Measurements from ENCODE around the gene IL1F10. TPM values are rescaled to one million over a fixed set of nuclear protein-coding genes. Genes with fewer than 3 reads are reported as not detected.

The IL1F10 gene
- total and polyA plus RNA-seq, 7 experiments from 2014 or later, result not detected

- peaks cover 7 to 19% of the 10 kb centered on the region in 2 donors for H3K4me1 ChIP-seq (ENCODE audit: control insufficient read depth in 2 of 2, insufficient read depth in 2 of 2, low read length in 2 of 2)
- H3K4me1 Mint-ChIP-seq, result peaks cover 0 to 17% (median 0%) of the 10 kb centered on the region in 7 donors
- H3K9me3 ChIP-seq (ENCODE audit: control insufficient read depth in 2 of 3, low read length in 3 of 3), result no peaks in the 10 kb centered on the region
- DNase-seq (no peak), ATAC-seq (no peak)
- ChIA-PET CTCF (no interaction called here), POLR2A (no interaction called here)
- H3K4me3 Mint-ChIP-seq, result no peak overlapping the region
- intact Hi-C loops (cut with micrococcal nuclease), result no loop called here
- H3K27ac Mint-ChIP-seq, result no peak overlapping the region
- no peaks in the 10 kb centered on the region for H3K9me3 Mint-ChIP-seq
- H3K27ac ChIP-seq (ENCODE audit: low read depth, low read length), result no peak overlapping the region
- peaks cover 0 to 6% (median 4%) of the 10 kb centered on the region in 5 donors for H3K27me3 Mint-ChIP-seq
- H3K36me3 Mint-ChIP-seq, result peaks cover 0 to 2% (median 0%) of the 10 kb centered on the region in 5 donors
- H3K4me3 ChIP-seq (ENCODE audit: low read length), result no peak overlapping the region
- H3K36me3 ChIP-seq (ENCODE audit: control insufficient read depth in 2 of 3, insufficient read depth in 3 of 3, low read length in 3 of 3), result no peaks in the 10 kb centered on the region
- no peaks in the 10 kb centered on the region for H3K27me3 ChIP-seq (ENCODE audit: control insufficient read depth in 2 of 2, insufficient read depth in 2 of 2, low read length in 2 of 2)
These were observed 44.7 kb downstream of the IL1F10 start for GRCh38 chr2:113112441-113112840.

DNA sequence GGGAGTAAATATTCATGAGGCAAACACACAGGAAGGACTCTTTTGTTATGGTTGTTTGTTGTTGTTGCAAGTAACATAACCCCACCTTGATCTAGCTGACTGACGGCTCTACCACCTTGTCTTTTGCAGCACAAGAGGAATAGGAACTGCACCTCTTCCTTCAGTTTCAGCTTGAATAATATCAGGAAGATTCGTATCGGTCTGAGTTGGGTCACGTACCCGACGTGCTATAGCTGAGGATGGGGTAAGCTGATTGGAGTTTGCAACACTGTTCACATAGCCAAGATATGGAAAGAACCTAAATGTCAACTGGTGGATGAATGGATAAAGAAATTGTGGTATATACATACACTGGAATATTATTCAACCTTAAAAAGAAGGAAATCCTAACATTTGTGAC is 45.1 kb downstream of the IL1F10 start:
- Mint-ChIP-seq H3K27ac (no peak overlapping the region), H3K4me1 (peaks cover 0 to 18% (median 0%) of the 10 kb centered on the region in 7 donors), H3K36me3 (peaks cover 0 to 2% (median 0%) of the 10 kb centered on the region in 5 donors), H3K4me3 (no peak overlapping the region), H3K27me3 (peaks cover 0 to 6% (median 4%) of the 10 kb centered on the region in 5 donors), H3K9me3 (no peaks in the 10 kb centered on the region)
- ATAC-seq (no peak), DNase-seq (no peak)
- ChIA-PET POLR2A (no interaction called here), CTCF (interaction anchor here (1.0 kb wide), 1 partner anchor 37 kb away, joined by 3 read pairs; no protein-coding TSS in a partner anchor)
- Histone ChIP-seq H3K27me3 (ENCODE audit: control insufficient read depth in 2 of 2, insufficient read depth in 2 of 2, low read length in 2 of 2) (no peaks in the 10 kb centered on the region), H3K4me3 (ENCODE audit: low read length) (no peak overlapping the region), H3K27ac (ENCODE audit: low read depth, low read length) (no peak overlapping the region), H3K36me3 (ENCODE audit: control insufficient read depth in 2 of 3, insufficient read depth in 3 of 3, low read length in 3 of 3) (no peaks in the 10 kb centered on the region), H3K4me1 (ENCODE audit: control insufficient read depth in 2 of 2, insufficient read depth in 2 of 2, low read length in 2 of 2) (peaks cover 7 to 19% of the 10 kb centered on the region in 2 donors), H3K9me3 (ENCODE audit: control insufficient read depth in 2 of 3, low read length in 3 of 3) (no peaks in the 10 kb centered on the region)
- intact Hi-C loops (cut with micrococcal nuclease), result no loop called here

DNA sequence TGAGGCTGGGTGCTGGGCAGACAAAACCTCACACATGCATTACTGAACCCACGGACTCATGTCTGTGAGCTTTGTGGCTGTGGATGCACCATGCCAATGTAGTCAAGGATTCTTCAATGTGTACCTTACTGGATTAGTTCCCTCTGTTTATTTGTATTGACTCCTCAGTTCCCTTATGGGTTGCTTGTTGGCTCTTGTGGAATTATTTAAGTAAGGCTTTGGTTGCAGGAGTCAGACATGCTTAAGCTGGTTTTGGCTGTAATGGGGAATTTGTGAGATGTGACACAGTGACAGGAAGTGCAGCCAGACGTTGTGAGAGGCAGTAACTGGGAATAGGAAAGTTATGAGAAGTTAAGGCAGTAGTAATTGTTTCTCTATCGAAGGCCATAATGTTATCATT is 46.0 kb downstream of the IL1F10 start:
- H3K9me3 ChIP-seq (ENCODE audit: control insufficient read depth in 2 of 3, low read length in 3 of 3), result no peaks in the 10 kb centered on the region
- no peaks in the 10 kb centered on the region for H3K36me3 ChIP-seq (ENCODE audit: control insufficient read depth in 2 of 3, insufficient read depth in 3 of 3, low read length in 3 of 3)
- CTCF ChIA-PET, result interaction anchor here (0.6 to 1.0 kb wide), 3 partner anchors 24 to 136 kb away, joined by 3 to 4 read pairs (median 3); partner anchors contain the start of gene IL36G
- H3K36me3 Mint-ChIP-seq, result peaks cover 0 to 2% (median 0%) of the 10 kb centered on the region in 5 donors
- H3K4me3 ChIP-seq (ENCODE audit: low read length), result no peak overlapping the region
- H3K27ac ChIP-seq (ENCODE audit: low read depth, low read length), result no peak overlapping the region
- peaks cover 7 to 19% of the 10 kb centered on the region in 2 donors for H3K4me1 ChIP-seq (ENCODE audit: control insufficient read depth in 2 of 2, insufficient read depth in 2 of 2, low read length in 2 of 2)
- ATAC-seq (no peak), DNase-seq (no peak)
- peaks cover 0 to 4% (median 0%) of the 10 kb centered on the region in 5 donors for H3K27me3 Mint-ChIP-seq
- no peaks in the 10 kb centered on the region for H3K9me3 Mint-ChIP-seq
- intact Hi-C loops (cut with micrococcal nuclease), result no loop called here
- POLR2A ChIA-PET, result interaction anchor here (0.6 kb wide), 1 partner anchor 1056 kb away, joined by 3 read pairs; no protein-coding TSS in a partner anchor
- H3K4me1 Mint-ChIP-seq, result peaks cover 0 to 18% (median 0%) of the 10 kb centered on the region in 7 donors
- no peak overlapping the region for H3K27ac Mint-ChIP-seq
- H3K4me3 Mint-ChIP-seq, result no peak overlapping the region
- no peaks in the 10 kb centered on the region for H3K27me3 ChIP-seq (ENCODE audit: control insufficient read depth in 2 of 2, insufficient read depth in 2 of 2, low read length in 2 of 2)

DNA sequence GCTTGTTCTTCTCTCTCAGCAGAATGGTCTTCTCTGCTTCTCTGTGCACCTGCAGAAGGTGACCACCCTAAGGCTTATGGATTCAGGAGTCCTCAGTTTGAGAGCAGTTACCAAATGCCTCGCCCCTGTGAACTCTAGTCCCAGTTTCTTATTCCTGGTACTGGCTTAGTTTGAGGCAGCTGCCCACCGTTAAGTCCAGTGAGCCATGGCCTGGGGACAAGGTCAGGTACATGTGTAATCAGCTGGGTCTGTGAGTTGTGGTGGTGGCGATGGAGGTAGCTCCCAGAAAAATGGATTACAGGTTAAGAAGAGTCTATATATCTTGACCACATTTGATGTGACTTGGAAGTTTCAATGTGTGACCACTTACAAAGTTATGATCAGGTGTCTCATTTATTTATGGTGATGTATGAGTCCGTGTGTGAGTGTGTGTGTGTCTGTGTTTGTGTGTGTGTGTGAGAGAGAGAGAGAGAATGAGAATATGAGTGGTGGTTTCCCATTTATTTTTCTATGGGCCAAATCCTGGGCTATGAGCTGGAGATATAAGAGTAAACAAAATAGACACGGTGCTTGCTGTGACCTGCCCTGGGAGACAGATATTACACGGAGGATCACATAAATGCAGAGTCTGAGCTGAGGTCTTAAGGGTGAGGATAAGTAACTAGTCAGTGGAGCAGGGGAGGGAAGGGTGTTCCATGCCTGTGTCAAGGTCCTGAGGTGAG is 46.6 kb downstream of the IL1F10 start:
- H3K9me3 Mint-ChIP-seq, result no peaks in the 10 kb centered on the region
- no peaks in the 10 kb centered on the region for H3K9me3 ChIP-seq (ENCODE audit: control insufficient read depth in 2 of 3, low read length in 3 of 3)
- intact Hi-C loops (cut with micrococcal nuclease), result no loop called here
- POLR2A ChIA-PET, result no interaction called here
- CTCF ChIA-PET, result interaction anchor here (0.6 to 0.7 kb wide), 2 partner anchors 24 to 137 kb away, joined by 3 to 4 read pairs; partner anchors contain the start of gene IL36G
- no peak overlapping the region for H3K27ac ChIP-seq (ENCODE audit: low read depth, low read length)
- H3K4me3 ChIP-seq (ENCODE audit: low read length), result no peak overlapping the region
- H3K27me3 ChIP-seq (ENCODE audit: control insufficient read depth in 2 of 2, insufficient read depth in 2 of 2, low read length in 2 of 2), result no peaks in the 10 kb centered on the region
- peaks cover 7 to 19% of the 10 kb centered on the region in 2 donors for H3K4me1 ChIP-seq (ENCODE audit: control insufficient read depth in 2 of 2, insufficient read depth in 2 of 2, low read length in 2 of 2)
- peaks cover 0 to 17% (median 0%) of the 10 kb centered on the region in 7 donors for H3K4me1 Mint-ChIP-seq
- H3K27ac Mint-ChIP-seq, result no peak overlapping the region
- ATAC-seq (no peak), DNase-seq (no peak)
- no peaks in the 10 kb centered on the region for H3K36me3 ChIP-seq (ENCODE audit: control insufficient read depth in 2 of 3, insufficient read depth in 3 of 3, low read length in 3 of 3)
- peaks cover 0 to 1% (median 0%) of the 10 kb centered on the region in 5 donors for H3K36me3 Mint-ChIP-seq
- H3K4me3 Mint-ChIP-seq, result no peak overlapping the region
- peaks cover 0 to 4% (median 0%) of the 10 kb centered on the region in 5 donors for H3K27me3 Mint-ChIP-seq

GRCh38 chr2:113114996-113115395 is 47.2 kb downstream of the IL1F10 start:
- H3K9me3 Mint-ChIP-seq, result no peaks in the 10 kb centered on the region
- Histone ChIP-seq H3K4me3 (ENCODE audit: low read length) (no peak overlapping the region), H3K9me3 (ENCODE audit: control insufficient read depth in 2 of 3, low read length in 3 of 3) (no peaks in the 10 kb centered on the region), H3K36me3 (ENCODE audit: control insufficient read depth in 2 of 3, insufficient read depth in 3 of 3, low read length in 3 of 3) (no peaks in the 10 kb centered on the region), H3K27ac (ENCODE audit: low read depth, low read length) (no peak overlapping the region), H3K27me3 (ENCODE audit: control insufficient read depth in 2 of 2, insufficient read depth in 2 of 2, low read length in 2 of 2) (no peaks in the 10 kb centered on the region), H3K4me1 (ENCODE audit: control insufficient read depth in 2 of 2, insufficient read depth in 2 of 2, low read length in 2 of 2) (peaks cover 7 to 19% of the 10 kb centered on the region in 2 donors)
- POLR2A ChIA-PET, result interaction anchor here (0.5 kb wide), 1 partner anchor 272 kb away, joined by 3 read pairs; no protein-coding TSS in a partner anchor
- CTCF ChIA-PET, result no interaction called here
- no peak for DNase-seq
- no peak for ATAC-seq
- H3K4me3 Mint-ChIP-seq, result no peak overlapping the region
- H3K4me1 Mint-ChIP-seq, result peaks cover 0 to 15% (median 0%) of the 10 kb centered on the region in 7 donors
- H3K27me3 Mint-ChIP-seq, result peaks cover 0 to 5% (median 0%) of the 10 kb centered on the region in 5 donors
- H3K27ac Mint-ChIP-seq, result no peak overlapping the region
- intact Hi-C loops (cut with micrococcal nuclease), result loop anchor here in 1 of 2 donors (5.0 kb wide), 1 partner anchor 33 kb away; no protein-coding TSS in a partner anchor
- no peaks in the 10 kb centered on the region for H3K36me3 Mint-ChIP-seq

DNA sequence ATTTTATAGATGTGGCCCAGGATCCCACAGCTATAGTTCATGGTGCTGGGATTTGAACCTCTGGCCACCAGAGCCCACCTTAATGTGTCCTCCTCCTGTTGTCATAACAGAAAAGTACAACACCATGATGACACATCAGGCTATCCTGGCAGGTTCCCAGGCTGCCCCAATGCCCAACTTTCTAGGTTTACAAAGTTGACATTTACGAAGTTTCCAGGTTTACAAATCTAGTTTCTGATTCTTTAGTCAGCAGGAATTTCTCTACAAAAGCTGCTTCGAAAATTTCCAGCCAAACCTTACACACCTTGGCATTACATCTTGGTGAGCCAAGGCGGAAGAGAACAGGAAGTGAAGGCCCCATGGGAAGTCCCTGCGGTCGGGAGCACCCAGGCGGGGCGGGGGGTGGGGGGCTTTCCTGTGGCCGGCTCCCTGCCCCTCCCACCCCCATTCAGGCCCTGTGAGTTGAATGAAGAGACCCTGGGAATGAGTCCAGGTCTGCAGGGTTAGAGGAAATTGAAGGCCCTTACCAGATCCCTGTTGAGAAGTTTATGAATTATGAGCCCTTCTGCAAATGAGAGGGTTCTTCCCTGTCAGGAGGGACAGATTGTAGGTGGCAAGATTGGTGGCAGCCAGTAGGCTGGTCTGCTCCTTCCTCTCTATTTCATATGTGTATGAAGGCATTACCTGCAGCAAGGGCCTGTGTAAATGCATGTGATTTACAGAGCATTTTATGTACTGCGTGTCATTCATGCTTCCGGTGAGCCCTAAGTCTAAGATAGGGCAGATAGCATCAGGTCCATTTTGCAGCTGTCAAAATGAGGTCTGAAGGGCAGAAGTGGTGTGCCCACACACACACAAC is 48.6 kb downstream of the IL1F10 start:
- H3K27me3 Mint-ChIP-seq, result peaks cover 0 to 13% (median 0%) of the 10 kb centered on the region in 5 donors
- DNase-seq (no peak), ATAC-seq (peak; percentile 58)
- H3K4me1 Mint-ChIP-seq, result peaks cover 0 to 20% (median 6%) of the 10 kb centered on the region in 7 donors
- Histone ChIP-seq H3K27me3 (ENCODE audit: control insufficient read depth in 2 of 2, insufficient read depth in 2 of 2, low read length in 2 of 2) (no peaks in the 10 kb centered on the region), H3K9me3 (ENCODE audit: control insufficient read depth in 2 of 3, low read length in 3 of 3) (no peaks in the 10 kb centered on the region), H3K36me3 (ENCODE audit: control insufficient read depth in 2 of 3, insufficient read depth in 3 of 3, low read length in 3 of 3) (no peaks in the 10 kb centered on the region), H3K27ac (ENCODE audit: low read depth, low read length) (no peak overlapping the region), H3K4me1 (ENCODE audit: control insufficient read depth in 2 of 2, insufficient read depth in 2 of 2, low read length in 2 of 2) (peaks cover 7 to 19% of the 10 kb centered on the region in 2 donors), H3K4me3 (ENCODE audit: low read length) (peak overlapping the region; percentile 16)
- intact Hi-C loops (cut with micrococcal nuclease), result loop anchor here in 1 of 2 donors (5.0 kb wide), 1 partner anchor 34 kb away; no protein-coding TSS in a partner anchor
- H3K4me3 Mint-ChIP-seq, result peak overlapping the region; percentile 12 to 60 (median 36)
- ChIA-PET POLR2A (no interaction called here), CTCF (no interaction called here)
- peaks cover 0 to 2% (median 0%) of the 10 kb centered on the region in 5 donors for H3K36me3 Mint-ChIP-seq
- peak overlapping the region in 3 of 9 donors; percentile 20 to 43 (median 26) for H3K27ac Mint-ChIP-seq
- peaks cover 0 to 1% (median 0%) of the 10 kb centered on the region in 11 donors for H3K9me3 Mint-ChIP-seq
